Nephron (organoid): Measurements from ENCODE around the gene RPL14.

Experiments
- H3K27ac Mint-ChIP-seq, 3 experiments: 2 replicates each; pipeline ENCODE4 v1.8.0; 2020; ENCODE audit warnings: mixed read lengths in 3 of 3, mild to moderate bottlenecking in 2 of 3, moderate library complexity in 1 of 3
- H3K27me3 Mint-ChIP-seq: 2 replicates; pipeline ENCODE4 v1.8.0; 2021; ENCODE audit warnings: low read depth, mild to moderate bottlenecking, moderate library complexity, mixed read lengths
- H3K36me3 Mint-ChIP-seq: 2 replicates; pipeline ENCODE4 v1.8.0; 2020; ENCODE audit warnings: low read depth, mixed read lengths
- H3K4me1 Mint-ChIP-seq: 2 replicates; pipeline ENCODE4 v1.8.0; 2020; ENCODE audit warnings: mixed read lengths
- H3K4me3 Mint-ChIP-seq, 3 experiments: 2 replicates each; pipeline ENCODE4 v1.8.0; 2020; ENCODE audit warnings: mild to moderate bottlenecking in 3 of 3, mixed read lengths in 3 of 3, moderate library complexity in 2 of 3
- H3K9me3 Mint-ChIP-seq: 2 replicates; pipeline ENCODE4 v1.8.0; 2020; ENCODE audit warnings: mixed read lengths
- TF ChIP-seq, protein P1 (sequence below), 3 experiments: fragments of 200-600 bp; sonication (generic); IDR thresholded peaks; one replicate each; pipeline ENCODE4 v1.5.0; 2021; ENCODE audit warnings: antibody characterized with exemption in 3 of 3; ENCODE audit not compliant: unreplicated experiment in 3 of 3

RPL14 gene

DNA sequence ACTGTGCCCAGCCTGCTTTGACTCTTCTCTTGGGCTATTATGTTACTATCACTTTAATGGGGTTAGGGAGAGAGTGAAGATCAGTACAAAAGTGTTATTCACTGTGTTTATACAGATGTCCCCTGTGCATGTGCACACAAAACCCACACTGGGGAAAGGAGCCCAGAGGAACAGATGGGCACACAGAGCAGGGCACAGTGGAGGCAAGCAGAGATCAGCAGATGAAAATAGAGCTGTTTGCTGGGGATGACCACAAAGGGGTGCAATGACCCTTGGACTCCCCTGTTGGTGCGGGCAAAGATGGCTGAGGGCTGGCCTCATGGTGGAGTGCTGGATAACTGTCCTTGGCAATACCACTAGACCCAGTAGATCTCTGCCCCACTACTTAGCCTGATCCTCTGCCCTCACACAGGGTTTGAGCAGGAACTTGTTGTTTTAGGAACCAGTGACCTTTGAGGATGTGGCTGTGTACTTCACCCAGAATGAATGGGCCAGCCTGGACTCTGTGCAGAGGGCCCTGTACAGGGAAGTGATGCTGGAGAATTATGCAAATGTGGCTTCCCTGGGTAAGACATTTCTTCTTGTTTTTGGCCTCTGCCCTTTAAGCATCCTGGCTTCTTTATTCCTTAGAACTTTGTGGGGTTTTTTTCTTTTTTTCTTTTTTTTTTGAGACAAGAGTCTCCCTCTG lies 54.0 kb downstream of the RPL14 start:
- Mint-ChIP-seq H3K36me3 (peaks cover 61% of the 10 kb centered on the region), H3K4me3 (no peak overlapping the region), H3K4me1 (peaks cover 8% of the 10 kb centered on the region), H3K9me3 (no peaks in the 10 kb centered on the region), H3K27ac (no peak overlapping the region), H3K27me3 (no peaks in the 10 kb centered on the region)
- TF ChIP-seq, protein P1, sequence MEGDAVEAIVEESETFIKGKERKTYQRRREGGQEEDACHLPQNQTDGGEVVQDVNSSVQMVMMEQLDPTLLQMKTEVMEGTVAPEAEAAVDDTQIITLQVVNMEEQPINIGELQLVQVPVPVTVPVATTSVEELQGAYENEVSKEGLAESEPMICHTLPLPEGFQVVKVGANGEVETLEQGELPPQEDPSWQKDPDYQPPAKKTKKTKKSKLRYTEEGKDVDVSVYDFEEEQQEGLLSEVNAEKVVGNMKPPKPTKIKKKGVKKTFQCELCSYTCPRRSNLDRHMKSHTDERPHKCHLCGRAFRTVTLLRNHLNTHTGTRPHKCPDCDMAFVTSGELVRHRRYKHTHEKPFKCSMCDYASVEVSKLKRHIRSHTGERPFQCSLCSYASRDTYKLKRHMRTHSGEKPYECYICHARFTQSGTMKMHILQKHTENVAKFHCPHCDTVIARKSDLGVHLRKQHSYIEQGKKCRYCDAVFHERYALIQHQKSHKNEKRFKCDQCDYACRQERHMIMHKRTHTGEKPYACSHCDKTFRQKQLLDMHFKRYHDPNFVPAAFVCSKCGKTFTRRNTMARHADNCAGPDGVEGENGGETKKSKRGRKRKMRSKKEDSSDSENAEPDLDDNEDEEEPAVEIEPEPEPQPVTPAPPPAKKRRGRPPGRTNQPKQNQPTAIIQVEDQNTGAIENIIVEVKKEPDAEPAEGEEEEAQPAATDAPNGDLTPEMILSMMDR (IDR thresholded peaks at IDR 0.05; ENCODE audit: unreplicated experiment in 3 of 3): no peak

DNA sequence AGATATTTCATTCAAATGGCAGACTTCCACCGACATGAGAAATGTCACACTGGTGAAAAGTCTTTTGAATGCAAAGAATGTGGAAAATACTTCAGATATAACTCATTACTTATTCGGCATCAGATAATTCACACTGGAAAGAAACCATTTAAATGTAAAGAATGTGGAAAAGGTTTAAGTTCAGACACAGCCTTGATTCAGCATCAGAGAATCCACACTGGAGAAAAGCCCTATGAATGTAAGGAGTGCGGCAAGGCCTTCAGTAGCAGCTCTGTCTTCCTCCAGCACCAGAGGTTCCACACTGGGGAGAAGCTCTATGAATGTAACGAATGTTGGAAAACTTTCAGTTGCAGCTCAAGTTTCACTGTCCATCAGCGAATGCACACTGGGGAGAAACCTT lies 59.1 kb downstream of the RPL14 start:
- Mint-ChIP-seq H3K9me3 (no peaks in the 10 kb centered on the region), H3K4me3 (no peak overlapping the region), H3K4me1 (no peaks in the 10 kb centered on the region), H3K36me3 (peaks cover 55% of the 10 kb centered on the region), H3K27ac (no peak overlapping the region), H3K27me3 (no peaks in the 10 kb centered on the region)
- TF ChIP-seq, protein P1 (IDR thresholded peaks at IDR 0.05; ENCODE audit: unreplicated experiment in 3 of 3): no peak

DNA sequence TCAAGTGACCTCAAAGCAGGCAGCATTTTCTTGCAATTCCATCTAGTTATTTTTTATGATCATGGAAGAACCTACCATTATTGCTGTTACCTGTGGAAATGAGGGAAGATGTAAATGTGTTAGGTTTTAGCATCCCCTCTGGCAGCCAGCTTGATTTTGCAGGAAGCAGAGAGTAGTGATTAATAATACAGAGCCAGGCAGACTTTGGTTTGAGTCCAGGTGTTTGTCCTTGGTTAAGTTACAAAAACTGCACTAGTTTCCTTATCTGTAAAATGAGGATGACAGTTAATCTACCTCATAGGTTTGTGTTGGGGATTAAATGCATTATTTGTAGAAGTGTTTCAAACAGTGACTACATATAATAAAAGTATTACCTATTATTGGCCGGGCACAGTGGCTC lies 60.9 kb downstream of the RPL14 start:
- H3K36me3 Mint-ChIP-seq: peaks cover 46% of the 10 kb centered on the region
- no peak overlapping the region for H3K27ac Mint-ChIP-seq
- no peaks in the 10 kb centered on the region for H3K4me1 Mint-ChIP-seq
- TF ChIP-seq, protein P1 (IDR thresholded peaks at IDR 0.05; ENCODE audit: unreplicated experiment in 3 of 3): no peak
- no peaks in the 10 kb centered on the region for H3K9me3 Mint-ChIP-seq
- no peak overlapping the region for H3K4me3 Mint-ChIP-seq
- no peaks in the 10 kb centered on the region for H3K27me3 Mint-ChIP-seq
